Activated CD4-positive, CD25-positive, alpha-beta regulatory T cell treated with anti-CD3 and anti-CD28 coated beads, Interleukin-2, amount 50 U/mL, for 24 hours (primary cell): Measurements from ENCODE around the gene SP110.

ENCODE experiments used
- ATAC-seq, 2 donors: fragments of 150-1000 bp; cut with Tn5 transposase; one replicate each; pipeline ENCODE4 v1.10.0; 2021; ENCODE audit warnings: mild to moderate bottlenecking in 1 of 2, moderate library complexity in 1 of 2

Gene SP110

GRCh38 chr2:230166557-230167170 lies 53.1 kb downstream of the SP110 start:
- no peak for ATAC-seq

- ATAC-seq = no peak
These were observed 55.6 kb downstream of the SP110 start for GRCh38 chr2:230164139-230164538.

- no peak for ATAC-seq
These were observed 56.8 kb downstream of the SP110 start for GRCh38 chr2:230162981-230163380.

GRCh38 chr2:230161184-230161583 lies 58.6 kb downstream of the SP110 start:
- ATAC-seq = no peak

GRCh38 chr2:230160112-230160660 lies 59.6 kb downstream of the SP110 start:
- ATAC-seq = peak; percentile 21 to 41

- ATAC-seq = peak in 1 of 2 donors; percentile 28
These were observed 61.3 kb downstream of the SP110 start for GRCh38 chr2:230158468-230158867.

- no peak for ATAC-seq
These were observed 62.7 kb downstream of the SP110 start for GRCh38 chr2:230156782-230157699.

GRCh38 chr2:230155359-230155758 lies 64.4 kb downstream of the SP110 start:
- no peak for ATAC-seq

GRCh38 chr2:230153390-230153976 lies 66.3 kb downstream of the SP110 start:
- ATAC-seq = no peak

GRCh38 chr2:230152334-230152733 lies 67.5 kb downstream of the SP110 start:
- ATAC-seq = no peak

GRCh38 chr2:230144355-230144754 lies 75.4 kb downstream of the SP110 start:
- ATAC-seq = no peak

GRCh38 chr2:230140667-230141066 lies 79.1 kb downstream of the SP110 start:
- ATAC-seq = no peak

- peak; percentile 55 to 65 for ATAC-seq
These were observed 81.8 kb downstream of the SP110 start for GRCh38 chr2:230137902-230138539.

GRCh38 chr2:230135130-230135525 lies 84.7 kb downstream of the SP110 start:
- ATAC-seq = no peak

GRCh38 chr2:230134496-230135129 lies 85.2 kb downstream of the SP110 start:
- ATAC-seq = no peak

GRCh38 chr2:230131366-230131765 lies 88.4 kb downstream of the SP110 start:
- no peak for ATAC-seq

GRCh38 chr2:230130668-230131364 lies 89.0 kb downstream of the SP110 start:
- ATAC-seq = no peak

- no peak for ATAC-seq
These were observed 90.4 kb downstream of the SP110 start for GRCh38 chr2:230129343-230129742.

GRCh38 chr2:230128623-230129342 lies 91.0 kb downstream of the SP110 start:
- ATAC-seq = no peak

GRCh38 chr2:230127195-230127594 lies 92.6 kb downstream of the SP110 start:
- no peak for ATAC-seq
